ENCODE results near the gene TARS3. TPM values are rescaled to one million over a fixed set of nuclear protein-coding genes. Genes with fewer than 3 reads are reported as not detected.

TARS3 gene
- total and polyA plus RNA-seq, 4 experiments from 2014 or later: 8.9 to 39.8 (median 26.5) TPM

DNA sequence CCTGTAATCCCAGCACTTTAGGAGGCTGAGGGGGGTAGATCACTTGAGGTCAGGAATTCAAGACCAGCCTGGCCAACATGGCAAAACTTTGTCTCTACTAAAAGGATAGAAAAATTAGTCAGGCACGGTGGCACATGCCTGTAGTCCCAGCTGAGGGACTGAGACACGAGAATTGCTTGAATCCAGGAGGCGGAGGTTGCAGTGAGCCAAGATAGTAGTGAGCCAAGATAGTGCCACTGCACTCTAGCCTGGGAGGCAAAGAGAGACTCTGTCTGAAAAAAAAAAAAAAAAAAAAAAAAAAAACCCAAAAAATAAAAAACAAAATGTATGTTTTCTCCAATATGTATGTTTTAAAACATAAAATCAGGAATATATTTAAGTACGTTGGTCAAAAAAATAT is 16.3 kb downstream of the TARS3 start:
- H3K27ac Mint-ChIP-seq: no peak overlapping the region
- Histone ChIP-seq H3K4me3 (ENCODE audit: low read length in 2 of 2) (no peak overlapping the region), H3K4me1 (ENCODE audit: insufficient read depth, low read length) (no peaks in the 10 kb centered on the region), H3K9me3 (ENCODE audit: control insufficient read depth in 1 of 2, low read length in 2 of 2) (no peaks in the 10 kb centered on the region), H3K27me3 (ENCODE audit: insufficient read depth, low read length) (no peaks in the 10 kb centered on the region), H3K27ac (ENCODE audit: low read depth, low read length) (no peak overlapping the region), H3K36me3 (ENCODE audit: insufficient read depth, low read length) (peaks cover 57% of the 10 kb centered on the region)
- CTCF ChIA-PET (ENCODE audit: partially characterized antibody): no interaction called here
- peaks cover 13 to 23% (median 16%) of the 10 kb centered on the region in 4 donors for H3K4me1 Mint-ChIP-seq
- intact Hi-C loops (cut with micrococcal nuclease): no loop called here
- POLR2A ChIA-PET (ENCODE audit: partially characterized antibody): no interaction called here
- peaks cover 67 to 76% of the 10 kb centered on the region in 2 donors for H3K36me3 Mint-ChIP-seq
- H3K27me3 Mint-ChIP-seq: no peaks in the 10 kb centered on the region
- DNase-seq: no peak
- no peaks in the 10 kb centered on the region for H3K9me3 Mint-ChIP-seq
- H3K4me3 Mint-ChIP-seq: no peak overlapping the region

DNA sequence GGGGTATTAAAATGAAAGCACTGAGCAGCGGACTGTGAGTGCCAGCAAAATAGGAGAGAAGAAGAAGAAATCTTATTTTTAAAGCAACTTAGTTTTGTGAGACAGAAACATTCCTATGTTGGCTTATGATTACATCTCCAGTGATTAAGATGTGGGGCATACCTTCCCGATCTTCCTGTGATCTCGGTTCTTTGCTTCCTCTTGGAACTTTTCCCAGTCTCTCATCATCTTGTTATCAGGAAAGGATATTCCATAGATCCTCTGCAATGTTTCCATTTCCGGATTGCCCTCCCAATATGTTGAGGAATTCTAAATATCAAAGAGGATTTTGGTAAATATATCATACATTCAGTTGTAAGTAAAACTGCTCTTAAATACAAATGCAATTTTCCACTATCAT is 22.2 kb downstream of the TARS3 start:
- H3K36me3 Mint-ChIP-seq: peaks cover 61 to 75% of the 10 kb centered on the region in 2 donors
- no peak overlapping the region for H3K4me3 ChIP-seq (ENCODE audit: low read length in 2 of 2)
- CTCF ChIA-PET (ENCODE audit: partially characterized antibody): no interaction called here

DNA sequence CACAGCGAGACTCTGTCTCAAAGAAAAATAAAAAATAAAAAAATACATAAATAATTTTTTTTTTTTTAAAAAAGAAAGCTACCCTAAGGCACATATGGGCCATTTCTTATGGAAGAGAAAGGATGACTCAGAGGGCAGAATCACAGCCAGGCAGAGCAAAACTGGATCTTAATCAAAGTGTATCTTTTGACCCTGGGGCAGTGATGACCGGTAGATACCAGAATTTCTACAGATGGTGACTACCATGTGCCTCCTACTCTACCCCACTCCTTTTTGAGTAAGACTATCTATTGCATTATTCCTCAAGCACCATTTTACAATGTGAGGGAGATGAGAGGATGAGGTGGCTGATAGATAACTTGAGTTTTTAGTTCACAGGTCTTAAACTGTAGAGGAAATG is 26.0 kb downstream of the TARS3 start:
- Mint-ChIP-seq H3K4me3 (no peak overlapping the region), H3K9me3 (no peaks in the 10 kb centered on the region), H3K4me1 (peaks cover 21 to 48% (median 30%) of the 10 kb centered on the region in 4 donors), H3K36me3 (peaks cover 75 to 84% of the 10 kb centered on the region in 2 donors), H3K27ac (peak overlapping the region in 2 of 7 donors; percentile 69 to 72), H3K27me3 (no peaks in the 10 kb centered on the region)
- H3K4me1 ChIP-seq (ENCODE audit: insufficient read depth, low read length): peaks cover 18% of the 10 kb centered on the region
- DNase-seq: no peak
- intact Hi-C loops (cut with micrococcal nuclease): no loop called here
- H3K27ac ChIP-seq (ENCODE audit: low read depth, low read length): no peak overlapping the region
- H3K9me3 ChIP-seq (ENCODE audit: control insufficient read depth in 1 of 2, low read length in 2 of 2): no peaks in the 10 kb centered on the region
- ChIA-PET POLR2A (ENCODE audit: partially characterized antibody) (interaction anchor here (1.7 kb wide), 1 partner anchor 26 kb away, joined by 4 read pairs; the partner anchor contains the start of gene TARS3), CTCF (ENCODE audit: partially characterized antibody) (interaction anchor here (1.3 kb wide), 1 partner anchor 26 kb away, joined by 3 read pairs; the partner anchor contains the start of gene TARS3)
- H3K27me3 ChIP-seq (ENCODE audit: insufficient read depth, low read length): no peaks in the 10 kb centered on the region
- H3K4me3 ChIP-seq (ENCODE audit: low read length in 2 of 2): no peak overlapping the region
- H3K36me3 ChIP-seq (ENCODE audit: insufficient read depth, low read length): peaks cover 37% of the 10 kb centered on the region

More for the DNA sequence above, 22.2 kb downstream of the TARS3 start:
- Mint-ChIP-seq H3K9me3 (no peaks in the 10 kb centered on the region), H3K4me1 (peaks cover 16 to 29% (median 19%) of the 10 kb centered on the region in 4 donors), H3K4me3 (no peak overlapping the region), H3K27ac (peak overlapping the region in 2 of 7 donors; percentile 0 to 69), H3K27me3 (no peaks in the 10 kb centered on the region)
- intact Hi-C loops (cut with micrococcal nuclease): no loop called here
- no peak for DNase-seq
- Histone ChIP-seq H3K27ac (ENCODE audit: low read depth, low read length) (no peak overlapping the region), H3K27me3 (ENCODE audit: insufficient read depth, low read length) (no peaks in the 10 kb centered on the region), H3K4me1 (ENCODE audit: insufficient read depth, low read length) (peaks cover 9% of the 10 kb centered on the region), H3K9me3 (ENCODE audit: control insufficient read depth in 1 of 2, low read length in 2 of 2) (no peaks in the 10 kb centered on the region), H3K36me3 (ENCODE audit: insufficient read depth, low read length) (peaks cover 43% of the 10 kb centered on the region)
- POLR2A ChIA-PET (ENCODE audit: partially characterized antibody): no interaction called here

GRCh38 chr15:101697488-101697887 is 26.8 kb downstream of the TARS3 start:
- intact Hi-C loops (cut with micrococcal nuclease): no loop called here
- Mint-ChIP-seq H3K27me3 (no peaks in the 10 kb centered on the region), H3K36me3 (peaks cover 77 to 84% of the 10 kb centered on the region in 2 donors), H3K9me3 (no peaks in the 10 kb centered on the region), H3K4me1 (peaks cover 20 to 56% (median 31%) of the 10 kb centered on the region in 4 donors), H3K4me3 (peak overlapping the region in 6 of 8 donors; percentile 32 to 70 (median 56)), H3K27ac (peak overlapping the region; percentile 21 to 85 (median 77))
- peak in 4 of 5 donors; percentile 5 to 49 (median 20) for DNase-seq
- Histone ChIP-seq H3K27me3 (ENCODE audit: insufficient read depth, low read length) (no peaks in the 10 kb centered on the region), H3K9me3 (ENCODE audit: control insufficient read depth in 1 of 2, low read length in 2 of 2) (no peaks in the 10 kb centered on the region), H3K4me3 (ENCODE audit: low read length in 2 of 2) (no peak overlapping the region), H3K4me1 (ENCODE audit: insufficient read depth, low read length) (peaks cover 18% of the 10 kb centered on the region), H3K36me3 (ENCODE audit: insufficient read depth, low read length) (peaks cover 34% of the 10 kb centered on the region), H3K27ac (ENCODE audit: low read depth, low read length) (no peak overlapping the region)
- ChIA-PET CTCF (ENCODE audit: partially characterized antibody) (interaction anchor here (1.3 kb wide), 1 partner anchor 26 kb away, joined by 3 read pairs; the partner anchor contains the start of gene TARS3), POLR2A (ENCODE audit: partially characterized antibody) (interaction anchor here (1.7 kb wide), 1 partner anchor 27 kb away, joined by 4 read pairs; the partner anchor contains the start of gene TARS3)

GRCh38 chr15:101696829-101697228 is 27.4 kb downstream of the TARS3 start:
- Histone ChIP-seq H3K36me3 (ENCODE audit: insufficient read depth, low read length) (peaks cover 28% of the 10 kb centered on the region), H3K4me3 (ENCODE audit: low read length in 2 of 2) (no peak overlapping the region), H3K27me3 (ENCODE audit: insufficient read depth, low read length) (no peaks in the 10 kb centered on the region), H3K27ac (ENCODE audit: low read depth, low read length) (no peak overlapping the region), H3K4me1 (ENCODE audit: insufficient read depth, low read length) (peaks cover 18% of the 10 kb centered on the region), H3K9me3 (ENCODE audit: control insufficient read depth in 1 of 2, low read length in 2 of 2) (no peaks in the 10 kb centered on the region)
- peaks cover 21 to 57% (median 28%) of the 10 kb centered on the region in 4 donors for H3K4me1 Mint-ChIP-seq
- no peaks in the 10 kb centered on the region for H3K9me3 Mint-ChIP-seq
- peak overlapping the region in 5 of 7 donors; percentile 10 to 85 (median 77) for H3K27ac Mint-ChIP-seq
- peaks cover 73 to 81% of the 10 kb centered on the region in 2 donors for H3K36me3 Mint-ChIP-seq
- DNase-seq: no peak
- H3K27me3 Mint-ChIP-seq: no peaks in the 10 kb centered on the region
- H3K4me3 Mint-ChIP-seq: no peak overlapping the region
- ChIA-PET POLR2A (ENCODE audit: partially characterized antibody) (no interaction called here), CTCF (ENCODE audit: partially characterized antibody) (interaction anchor here (1.4 kb wide), 1 partner anchor 27 kb away, joined by 5 read pairs; no protein-coding TSS in a partner anchor)
- intact Hi-C loops (cut with micrococcal nuclease): no loop called here

- no peak for DNase-seq
- H3K4me3 Mint-ChIP-seq: no peak overlapping the region
- no peaks in the 10 kb centered on the region for H3K27me3 Mint-ChIP-seq
- Histone ChIP-seq H3K4me3 (ENCODE audit: low read length in 2 of 2) (no peak overlapping the region), H3K9me3 (ENCODE audit: control insufficient read depth in 1 of 2, low read length in 2 of 2) (no peaks in the 10 kb centered on the region), H3K27me3 (ENCODE audit: insufficient read depth, low read length) (no peaks in the 10 kb centered on the region), H3K27ac (ENCODE audit: low read depth, low read length) (no peak overlapping the region), H3K36me3 (ENCODE audit: insufficient read depth, low read length) (peaks cover 5% of the 10 kb centered on the region), H3K4me1 (ENCODE audit: insufficient read depth, low read length) (peaks cover 18% of the 10 kb centered on the region)
- peaks cover 22 to 52% (median 26%) of the 10 kb centered on the region in 4 donors for H3K4me1 Mint-ChIP-seq
- peaks cover 59 to 71% of the 10 kb centered on the region in 2 donors for H3K36me3 Mint-ChIP-seq
- H3K9me3 Mint-ChIP-seq: no peaks in the 10 kb centered on the region
- H3K27ac Mint-ChIP-seq: no peak overlapping the region
- ChIA-PET CTCF (ENCODE audit: partially characterized antibody) (no interaction called here), POLR2A (ENCODE audit: partially characterized antibody) (no interaction called here)
- intact Hi-C loops (cut with micrococcal nuclease): no loop called here
These were observed 30.0 kb downstream of the TARS3 start for GRCh38 chr15:101694261-101694660.

DNA sequence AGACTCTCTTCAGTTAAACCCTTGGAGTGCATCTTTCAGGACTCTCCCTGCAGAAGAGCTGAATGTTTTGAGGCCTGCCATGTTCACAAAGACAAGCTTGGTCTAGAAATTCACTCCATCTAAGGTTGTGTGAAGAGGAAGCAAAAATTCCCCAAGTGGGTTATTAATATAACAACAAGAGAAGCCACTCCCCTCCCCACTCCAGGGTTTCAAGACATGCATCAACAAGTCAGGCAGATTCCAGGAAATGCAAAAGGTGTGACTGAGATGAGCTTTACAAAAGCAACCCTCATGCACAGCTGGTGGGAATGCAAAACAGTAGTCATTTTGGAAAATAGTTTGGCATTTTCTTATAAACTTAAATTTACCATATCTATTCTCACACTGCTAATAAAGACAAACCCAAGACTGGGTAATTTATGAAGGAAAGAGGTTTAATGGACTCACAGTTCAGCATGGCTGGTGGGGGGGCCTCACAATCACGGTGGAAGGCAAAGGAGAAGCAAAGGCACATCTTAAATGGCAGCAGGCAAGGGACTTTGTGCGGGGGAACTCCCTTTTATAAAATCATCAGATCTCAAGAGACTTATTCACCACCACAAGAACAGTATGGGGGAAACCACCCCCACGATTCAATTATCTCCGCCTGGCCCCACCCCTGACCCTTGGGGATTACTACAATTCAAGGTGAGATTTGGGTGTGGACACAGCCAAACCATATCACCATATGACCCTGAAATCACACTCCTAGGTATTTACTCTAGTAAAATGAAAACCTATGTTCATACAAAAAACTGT is 31.3 kb downstream of the TARS3 start:
- Mint-ChIP-seq H3K36me3 (peaks cover 59 to 72% of the 10 kb centered on the region in 2 donors), H3K9me3 (no peaks in the 10 kb centered on the region), H3K27me3 (no peaks in the 10 kb centered on the region), H3K4me3 (no peak overlapping the region), H3K4me1 (peaks cover 18 to 45% (median 22%) of the 10 kb centered on the region in 4 donors), H3K27ac (peak overlapping the region in 6 of 7 donors; percentile 30 to 77 (median 51))
- Histone ChIP-seq H3K36me3 (ENCODE audit: insufficient read depth, low read length) (peaks cover 5% of the 10 kb centered on the region), H3K4me1 (ENCODE audit: insufficient read depth, low read length) (peaks cover 18% of the 10 kb centered on the region), H3K27ac (ENCODE audit: low read depth, low read length) (no peak overlapping the region), H3K27me3 (ENCODE audit: insufficient read depth, low read length) (no peaks in the 10 kb centered on the region), H3K4me3 (ENCODE audit: low read length in 2 of 2) (no peak overlapping the region), H3K9me3 (ENCODE audit: control insufficient read depth in 1 of 2, low read length in 2 of 2) (no peaks in the 10 kb centered on the region)
- POLR2A ChIA-PET (ENCODE audit: partially characterized antibody): no interaction called here
- intact Hi-C loops (cut with micrococcal nuclease): no loop called here
- DNase-seq: no peak
- CTCF ChIA-PET (ENCODE audit: partially characterized antibody): no interaction called here
